ENCODE results near the gene DHRS2. TPM values are rescaled to one million over a fixed set of nuclear protein-coding genes. Genes with fewer than 3 reads are reported as not detected.

DHRS2 gene
- total and polyA plus RNA-seq, 2 of the 13 experiments (the other 11 are each of a cell fraction or from before 2014, with no cell fraction given): 1,621 to 3,021 TPM

DNA sequence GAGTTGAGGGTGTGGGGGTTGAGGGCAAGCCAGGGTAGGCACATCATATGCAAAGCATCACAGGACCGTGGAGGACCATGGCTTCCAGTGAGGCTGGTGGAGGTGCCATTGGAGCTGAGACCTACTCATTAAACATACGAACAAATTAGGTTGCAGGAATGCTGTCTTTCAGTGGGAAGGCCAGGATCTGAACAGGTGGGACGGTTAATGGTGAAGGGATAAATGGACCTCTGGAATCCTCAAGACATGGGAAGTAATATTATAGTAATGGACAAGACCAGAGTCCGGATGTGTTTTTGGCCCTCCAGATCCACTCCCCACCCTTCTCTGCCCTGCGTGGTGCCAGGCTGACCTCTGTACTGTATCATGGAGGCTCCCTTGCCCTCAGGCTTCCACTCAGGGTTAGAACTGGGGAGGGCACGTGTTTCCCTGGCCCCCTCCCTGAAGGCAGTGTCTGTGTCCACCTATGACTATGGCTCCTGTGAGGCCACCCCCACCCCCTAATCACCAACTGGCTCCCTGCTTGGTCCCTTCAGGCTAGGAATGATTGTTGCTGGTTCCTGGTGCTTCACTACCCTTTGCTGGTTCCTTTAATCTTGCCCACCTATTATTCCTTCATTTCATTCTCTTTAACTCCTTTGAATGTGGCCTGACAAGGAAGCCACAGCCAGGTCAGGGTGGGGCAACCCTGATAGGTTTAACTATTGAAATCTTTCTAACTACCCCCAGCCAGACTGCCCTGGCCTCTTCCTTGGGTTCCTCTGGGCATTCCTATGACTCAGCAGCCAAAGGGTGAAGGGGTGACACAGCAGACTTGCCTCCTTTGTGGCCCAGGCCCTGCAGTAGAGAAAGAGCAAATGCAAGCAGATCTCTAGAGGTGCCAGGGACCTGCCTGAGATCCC, 10.7 kb downstream of the DHRS2 start (continued):
- TF ChIP-seq, protein P1, sequence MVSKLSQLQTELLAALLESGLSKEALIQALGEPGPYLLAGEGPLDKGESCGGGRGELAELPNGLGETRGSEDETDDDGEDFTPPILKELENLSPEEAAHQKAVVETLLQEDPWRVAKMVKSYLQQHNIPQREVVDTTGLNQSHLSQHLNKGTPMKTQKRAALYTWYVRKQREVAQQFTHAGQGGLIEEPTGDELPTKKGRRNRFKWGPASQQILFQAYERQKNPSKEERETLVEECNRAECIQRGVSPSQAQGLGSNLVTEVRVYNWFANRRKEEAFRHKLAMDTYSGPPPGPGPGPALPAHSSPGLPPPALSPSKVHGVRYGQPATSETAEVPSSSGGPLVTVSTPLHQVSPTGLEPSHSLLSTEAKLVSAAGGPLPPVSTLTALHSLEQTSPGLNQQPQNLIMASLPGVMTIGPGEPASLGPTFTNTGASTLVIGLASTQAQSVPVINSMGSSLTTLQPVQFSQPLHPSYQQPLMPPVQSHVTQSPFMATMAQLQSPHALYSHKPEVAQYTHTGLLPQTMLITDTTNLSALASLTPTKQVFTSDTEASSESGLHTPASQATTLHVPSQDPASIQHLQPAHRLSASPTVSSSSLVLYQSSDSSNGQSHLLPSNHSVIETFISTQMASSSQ (IDR thresholded peaks at IDR 0.05; ENCODE audit: low read depth): no peak
- TF ChIP-seq, protein P1 (CRISPR knock-in tag; IDR thresholded peaks at IDR 0.05; ENCODE audit: borderline replicate concordance): peak; percentile 13; the same call in 1 of the 2 replicates
- TF ChIP-seq JUND (CRISPR knock-in tag; IDR thresholded peaks at IDR 0.05): peak; percentile 81
- 0 out of 2 replicates have a peak, but pooled peaks have one; percentile 38 for TF ChIP-seq ZNF570 (CRISPR knock-in tag; IDR thresholded peaks at IDR 0.05; ENCODE audit: borderline replicate concordance)
- peak; percentile 31 for TF ChIP-seq ATF7-NPFF (CRISPR knock-in tag; IDR thresholded peaks at IDR 0.05; ENCODE audit: low read depth)
- no peak for TF ChIP-seq SP140L (CRISPR knock-in tag; IDR thresholded peaks at IDR 0.05; ENCODE audit: borderline replicate concordance)
- TF ChIP-seq WIZ (CRISPR knock-in tag; IDR thresholded peaks at IDR 0.05): peak; percentile 61; the same call in 1 of the 2 replicates
- TF ChIP-seq ZFP82 (CRISPR knock-in tag; IDR thresholded peaks at IDR 0.05; ENCODE audit: borderline replicate concordance): no peak
- TF ChIP-seq TEAD3 (CRISPR knock-in tag; optimal IDR thresholded peaks at IDR 0.05; ENCODE audit: borderline replicate concordance): no peak
- 0 out of 2 replicates have a peak, but pooled peaks have one; percentile 30 for TF ChIP-seq REPIN1 (CRISPR knock-in tag; IDR thresholded peaks at IDR 0.05; ENCODE audit: borderline replicate concordance, low read depth)
- TF ChIP-seq ZNF431 (CRISPR knock-in tag; IDR thresholded peaks at IDR 0.05; ENCODE audit: borderline replicate concordance, low read depth): no peak
- 0 out of 2 replicates have a peak, but pooled peaks have one; percentile 9 for TF ChIP-seq SAP130 (CRISPR knock-in tag; IDR thresholded peaks at IDR 0.05; ENCODE audit: low read depth)
- peak; percentile 78 for TF ChIP-seq NFE2L2 (IDR thresholded peaks at IDR 0.05; ENCODE audit: low read length)
- TF ChIP-seq PCBP1 (IDR thresholded peaks at IDR 0.05; ENCODE audit: borderline replicate concordance, low read depth, low read length): 0 out of 2 replicates have a peak, but pooled peaks have one; percentile 22
- no peak for TF ChIP-seq TBL1XR1 (IDR thresholded peaks at IDR 0.05; ENCODE audit: borderline replicate concordance, low read length, partially characterized antibody)
- TF ChIP-seq MAFK (conservative IDR thresholded peaks at IDR 0.05 in 1 of 2, IDR thresholded peaks at IDR 0.05 in 1 of 2; ENCODE audit: low read length in 2 of 2): peak; percentile 68 to 85
- TF ChIP-seq ZNF891 (CRISPR knock-in tag; IDR thresholded peaks at IDR 0.05): peak; percentile 52; the same call in 1 of the 2 replicates
- TF ChIP-seq ZMYM4 (CRISPR knock-in tag; IDR thresholded peaks at IDR 0.05): peak; percentile 30
- TF ChIP-seq ZNF703 (CRISPR knock-in tag; IDR thresholded peaks at IDR 0.05; ENCODE audit: borderline replicate concordance): no peak; the same call in 1 of the 2 replicates
- TF ChIP-seq ZNF263 (CRISPR knock-in tag; IDR thresholded peaks at IDR 0.05): peak; percentile 39
- TF ChIP-seq TEAD2 (CRISPR knock-in tag; IDR thresholded peaks at IDR 0.05): peak; percentile 92
- 0 out of 2 replicates have a peak, but pooled peaks have one; percentile 8 for TF ChIP-seq SMAD3 (CRISPR knock-in tag; IDR thresholded peaks at IDR 0.05)
- TF ChIP-seq NR2F1 (CRISPR knock-in tag; IDR thresholded peaks at IDR 0.05): 0 out of 4 replicates have a peak, but pooled peaks of 1 of the 2 experiments have one; percentile 13
- 0 out of 4 replicates have a peak, but pooled peaks of 1 of the 2 experiments have one; percentile 17 for TF ChIP-seq EP300 (IDR thresholded peaks at IDR 0.05; ENCODE audit: low read depth in 2 of 2, low read length in 2 of 2)
- TF ChIP-seq EP300 (CRISPR knock-in tag; IDR thresholded peaks at IDR 0.05; ENCODE audit: borderline replicate concordance): no peak
- TF ChIP-seq AGO2 (optimal IDR thresholded peaks at IDR 0.05; ENCODE audit: low read depth, low read length): peak; percentile 98

Data from HepG2 (cell line).